Cardiac fibroblast (primary cell): ENCODE data around the gene CST7.
A peak's percentile ranks its signal among the peaks of the same experiment; 100 is the strongest.
"Not testable (repeated sequence)": the region's sequence is repeated elsewhere in the genome, so short reads cannot be mapped to it uniquely, and the experiment has no call there.

Experiments used
- DNase-seq, 2 donors: peaks; one replicate each; pipeline versions ENCODE4 v3.0.0 to v3.0.0-alpha.2; 2010; ENCODE audit warnings: low read depth in 2 of 2
- H3K4me3 ChIP-seq, 2 donors: replicated peaks in 1 of 2; 1 replicate in 1 of 2; 2 replicates in 1 of 2; pipeline ENCODE4 v1.5.1; 2011; ENCODE audit warnings: low read depth in 2 of 2, low read length in 2 of 2, mild to moderate bottlenecking in 2 of 2, moderate library complexity in 1 of 2
- CTCF ChIP-seq: IDR thresholded peaks from one replicate; pipeline ENCODE4 v1.5.1; 2011; ENCODE audit warnings: low read depth, mild to moderate bottlenecking, low read length, inconsistent platforms

The CST7 gene

DNA sequence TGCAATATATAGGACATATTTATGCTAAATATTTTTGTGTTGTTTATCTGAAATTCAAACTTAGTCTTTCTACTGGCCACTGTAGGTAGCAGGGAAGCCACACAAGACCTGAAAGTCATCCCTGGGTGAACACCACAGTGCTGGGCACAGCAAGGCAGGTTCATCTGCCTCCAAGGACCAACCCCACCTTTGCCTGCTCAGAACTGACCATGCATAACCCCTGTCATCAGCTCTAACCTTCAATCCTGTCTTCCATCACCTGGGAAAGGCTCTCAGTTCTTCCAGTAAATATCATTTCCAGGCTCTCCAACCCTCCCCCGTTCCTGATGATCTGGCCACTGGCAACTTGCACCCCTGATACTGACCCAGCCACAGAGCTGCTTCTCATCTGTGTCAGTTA is 32.7 kb upstream of the CST7 start:
- no peak for TF ChIP-seq CTCF
- no peak for DNase-seq
- H3K4me3 ChIP-seq: no peak overlapping the region

- TF ChIP-seq CTCF: no peak
These were observed 32.0 kb upstream of the CST7 start for GRCh38 chr20:24917056-24917455.

GRCh38 chr20:24917797-24918578 is 31.1 kb upstream of the CST7 start:
- TF ChIP-seq CTCF: peak; percentile 86
- H3K4me3 ChIP-seq: no peak overlapping the region
- peak; percentile 71 to 78 for DNase-seq

More at GRCh38 chr20:24917056-24917455, 32.0 kb upstream of the CST7 start:
- H3K4me3 ChIP-seq: no peak overlapping the region
- no peak for DNase-seq

GRCh38 chr20:24918579-24919566 is 30.2 kb upstream of the CST7 start:
- TF ChIP-seq CTCF: no peak
- DNase-seq: no peak

DNA sequence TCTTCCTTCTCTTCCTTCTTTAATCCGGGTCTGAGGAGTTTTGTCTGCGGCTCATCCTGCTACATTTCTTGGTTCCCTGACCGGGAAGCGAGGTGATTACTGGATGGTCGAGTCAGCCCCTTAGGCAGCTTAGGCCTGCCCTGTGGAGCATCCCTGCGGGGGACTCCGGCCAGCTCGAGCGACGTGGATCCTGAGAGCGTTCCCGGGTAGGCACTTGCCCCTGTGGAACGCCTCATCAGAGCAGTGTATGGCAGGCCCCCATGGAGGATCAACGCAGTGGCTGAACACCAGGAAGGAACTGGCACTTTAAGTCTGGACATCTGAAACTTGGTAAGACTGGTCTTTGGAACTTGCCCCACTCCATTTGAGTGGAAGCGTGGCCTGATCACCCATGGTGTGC is 29.4 kb upstream of the CST7 start:
- DNase-seq, H3K4me3 ChIP-seq: not testable (repeated sequence)

More at GRCh38 chr20:24918579-24919566, 30.2 kb upstream of the CST7 start:
- no peak overlapping the region for H3K4me3 ChIP-seq

GRCh38 chr20:24920706-24921105 is 28.4 kb upstream of the CST7 start:
- not testable (repeated sequence) for H3K4me3 ChIP-seq, DNase-seq

DNA sequence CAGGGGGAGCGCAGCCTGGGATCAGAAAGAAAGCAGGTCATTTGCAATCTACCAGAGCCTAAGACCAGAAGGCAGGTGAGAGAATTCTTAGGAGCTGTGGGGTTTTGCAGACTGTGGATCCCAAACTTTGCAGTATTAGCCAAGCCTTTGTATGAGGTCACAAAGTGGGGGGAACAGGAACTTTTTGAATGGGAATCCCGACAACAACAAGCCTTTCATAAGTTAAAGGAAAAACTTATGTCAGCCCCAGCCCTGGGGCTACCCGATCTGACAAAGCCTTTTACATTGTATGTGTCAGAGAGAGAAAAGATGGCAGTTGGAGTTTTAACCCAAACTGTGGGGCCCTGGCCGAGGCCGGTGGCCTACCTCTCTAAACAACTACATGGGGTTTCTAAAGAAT is 19.8 kb upstream of the CST7 start:
- DNase-seq, H3K4me3 ChIP-seq: not testable (repeated sequence)

- H3K4me3 ChIP-seq: not testable (repeated sequence)
These were observed 19.0 kb upstream of the CST7 start for GRCh38 chr20:24929867-24930723.

More at GRCh38 chr20:24929867-24930723, 19.0 kb upstream of the CST7 start:
- not testable (repeated sequence) for DNase-seq
